Spinal cord (tissue), 10 donors: ENCODE measurements around the gene SPON2. TPM values are rescaled to one million over a fixed set of nuclear protein-coding genes. Genes with fewer than 3 reads are reported as not detected.
A peak's percentile ranks its signal among the peaks of the same experiment; 100 is the strongest.

Experiments used
- DNase-seq, 6 donors: peaks; one replicate each; pipeline versions ENCODE4 v3.0.0 to v3.0.0-alpha.2; 2013 to 2015; ENCODE audit warnings: low spot score in 6 of 6, low read depth in 4 of 6
- H3K27ac ChIP-seq: one replicate; pipeline ENCODE4 v1.5.1; 2013; ENCODE audit warnings: low read depth, low read length, control low read depth
- H3K27me3 ChIP-seq: one replicate; pipeline ENCODE4 v1.6.1; 2013; ENCODE audit warnings: low read length; ENCODE audit not compliant: control insufficient read depth, insufficient read depth
- H3K36me3 ChIP-seq: one replicate; pipeline ENCODE4 v1.6.1; 2013; ENCODE audit warnings: low read length; ENCODE audit not compliant: control insufficient read depth, insufficient read depth
- H3K4me1 ChIP-seq: one replicate; pipeline ENCODE4 v1.6.1; 2013; ENCODE audit warnings: low read length; ENCODE audit not compliant: control insufficient read depth, insufficient read depth
- H3K4me3 ChIP-seq: one replicate; pipeline ENCODE4 v1.5.1; 2013; ENCODE audit warnings: low read depth, low read length, control low read depth
- H3K9me3 ChIP-seq: one replicate; pipeline ENCODE4 v1.6.1; 2013; ENCODE audit warnings: low read length; ENCODE audit not compliant: control insufficient read depth, insufficient read depth
- WGBS: methylation state at CpG from one replicate; pipeline ENCODE4 v1.1.5; 2013; ENCODE audit warnings: missing lambda C conversion rate; ENCODE audit not compliant: insufficient coverage; 5-methylcytosine and 5-hydroxymethylcytosine counted together
- long read RNA-seq, 4 donors: transcript quantifications; one replicate each; lab custom pipeline, GENCODE V29; 2026
- polyA plus RNA-seq, 2 donors: library from polyadenylated mRNA; unstranded; fragments of 120-200 nt; gene quantifications; one replicate each; pipeline ENCODE4 v1.2.1, GENCODE V29; 2013; ENCODE audit not compliant: insufficient read length in 2 of 2
- total RNA-seq, 2 donors: library from RNA; depleted of rRNA in 1 of 2; stranded (reverse); fragments of 120-200 nt in 1 of 2; fragments of >200 nt in 1 of 2; gene quantifications; one replicate each; pipeline versions ENCODE4 v1.2.3 to v1.2.4, GENCODE V29; 2013 to 2014
- donor health status: healthy.

The SPON2 gene
- total RNA-seq: 10 to 100 TPM; 10.6 to 29.5 TPM
- polyA plus RNA-seq: 10 to 100 TPM; 19.8 to 23.2 TPM
- long read RNA-seq, donor 1, partial matches to known transcripts: 0 of 4 reads
- long read RNA-seq, donor 1, other reads (novel, unspliced or antisense): 0 of 4 reads
- long read RNA-seq, donor 2, partial matches to known transcripts: 0 of 2 reads
- long read RNA-seq, donor 2, other reads (novel, unspliced or antisense): 0 of 2 reads
- long read RNA-seq, donor 3, partial matches to known transcripts: 0 of 2 reads
- long read RNA-seq, donor 3, other reads (novel, unspliced or antisense): 0 of 2 reads
- long read RNA-seq, donor 4, transcript SPON2-201 (6 exons, 1,869 nt): major isoform, 5 of 6 reads
- long read RNA-seq, donor 4, partial matches to known transcripts: 0 of 6 reads
- long read RNA-seq, donor 4, other reads (novel, unspliced or antisense): 0 of 6 reads

- Histone ChIP-seq H3K27me3 (peaks cover 48% of the 10 kb centered on the region), H3K27ac (peak within 1 kb of the TSS; percentile 52)
- DNase-seq: peak in 1 of 6 donors; percentile 35
Measured at GRCh38 chr4:1172228-1172851, at the start of gene SPON2. TSS of gene SPON2 (minus strand) at chr4:1172583.

GRCh38 chr4:1221155-1221870 is 48.9 kb upstream of the SPON2 start:
- Histone ChIP-seq H3K36me3 (peaks cover 85% of the 10 kb centered on the region), H3K27ac (no peak overlapping the region)
- WGBS: 91% methylated on average over 28 of the region's 33 CpGs

More at GRCh38 chr4:1172228-1172851, at the start of gene SPON2:
- Histone ChIP-seq H3K4me1 (peaks cover 49% of the 10 kb centered on the region), H3K36me3 (peaks cover 6% of the 10 kb centered on the region), H3K4me3 (peak within 1 kb of the TSS; percentile 30), H3K9me3 (no peaks in the 10 kb centered on the region)
- 1% methylated on average over 47 of the region's 54 CpGs for WGBS

GRCh38 chr4:1220566-1220965 is 48.2 kb upstream of the SPON2 start:
- Histone ChIP-seq H3K36me3 (peaks cover 85% of the 10 kb centered on the region), H3K4me3 (no peak overlapping the region), H3K27me3 (no peaks in the 10 kb centered on the region), H3K27ac (no peak overlapping the region), H3K4me1 (peaks cover 3% of the 10 kb centered on the region), H3K9me3 (no peaks in the 10 kb centered on the region)
- DNase-seq: no peak
- WGBS: 89% methylated on average over 16 of the region's 16 CpGs

More at GRCh38 chr4:1221155-1221870, 48.9 kb upstream of the SPON2 start:
- no peaks in the 10 kb centered on the region for H3K27me3 ChIP-seq
- H3K9me3 ChIP-seq: no peaks in the 10 kb centered on the region
- peaks cover 3% of the 10 kb centered on the region for H3K4me1 ChIP-seq
- DNase-seq: no peak
- H3K4me3 ChIP-seq: no peak overlapping the region

- WGBS: 80% methylated on average over 1 of the region's 7 CpGs
- DNase-seq: no peak
- Histone ChIP-seq H3K27me3 (no peaks in the 10 kb centered on the region), H3K4me1 (peaks cover 3% of the 10 kb centered on the region), H3K9me3 (no peaks in the 10 kb centered on the region), H3K36me3 (peaks cover 85% of the 10 kb centered on the region), H3K27ac (no peak overlapping the region), H3K4me3 (no peak overlapping the region)
Measured at GRCh38 chr4:1219566-1219950, 47.2 kb upstream of the SPON2 start.

- no peak overlapping the region for H3K27ac ChIP-seq
Measured at GRCh38 chr4:1218634-1219565, 46.5 kb upstream of the SPON2 start.

GRCh38 chr4:1217366-1217765 is 45.0 kb upstream of the SPON2 start:
- Histone ChIP-seq H3K36me3 (peaks cover 85% of the 10 kb centered on the region), H3K9me3 (no peaks in the 10 kb centered on the region), H3K4me1 (peaks cover 8% of the 10 kb centered on the region), H3K27ac (no peak overlapping the region), H3K27me3 (no peaks in the 10 kb centered on the region), H3K4me3 (no peak overlapping the region)
- WGBS: 93% methylated on average over 21 of the region's 27 CpGs
- DNase-seq: no peak

More at GRCh38 chr4:1218634-1219565, 46.5 kb upstream of the SPON2 start:
- H3K4me3 ChIP-seq: no peak overlapping the region
- DNase-seq: no peak
- peaks cover 85% of the 10 kb centered on the region for H3K36me3 ChIP-seq
- H3K4me1 ChIP-seq: peaks cover 3% of the 10 kb centered on the region
- no CpG with 5 or more reads among the region's 21 CpGs for WGBS
- H3K27me3 ChIP-seq: no peaks in the 10 kb centered on the region
- no peaks in the 10 kb centered on the region for H3K9me3 ChIP-seq

GRCh38 chr4:1216869-1217294 is 44.5 kb upstream of the SPON2 start:
- Histone ChIP-seq H3K27ac (no peak overlapping the region), H3K36me3 (peaks cover 85% of the 10 kb centered on the region), H3K27me3 (no peaks in the 10 kb centered on the region), H3K9me3 (no peaks in the 10 kb centered on the region), H3K4me3 (no peak overlapping the region), H3K4me1 (peaks cover 12% of the 10 kb centered on the region)
- WGBS: 90% methylated on average over 21 of the region's 21 CpGs
- no peak for DNase-seq

GRCh38 chr4:1216076-1216614 is 43.8 kb upstream of the SPON2 start:
- Histone ChIP-seq H3K27ac (no peak overlapping the region), H3K9me3 (no peaks in the 10 kb centered on the region)
- 95% methylated on average over 31 of the region's 34 CpGs for WGBS

More at GRCh38 chr4:1216076-1216614, 43.8 kb upstream of the SPON2 start:
- H3K27me3 ChIP-seq: no peaks in the 10 kb centered on the region
- peaks cover 83% of the 10 kb centered on the region for H3K36me3 ChIP-seq
- no peak for DNase-seq
- H3K4me1 ChIP-seq: peaks cover 18% of the 10 kb centered on the region
- H3K4me3 ChIP-seq: no peak overlapping the region
